SK-N-SH treated with all-trans-retinoic acid at 6 μM for 48 hours (cell line): ENCODE data around the gene TUBB6.

Experiments used
- ARNTL ChIP-seq: fragments of 450-650 bp; formaldehyde crosslinking; IDR thresholded peaks from 2 replicates; pipeline ENCODE4 v1.5.0; 2020; ENCODE audit warnings: low read depth, mild to moderate bottlenecking, moderate library complexity, borderline replicate concordance
- BACH2 ChIP-seq: fragments of 250-450 bp; sonication (Bioruptor Pico); IDR thresholded peaks from 2 replicates; pipeline ENCODE4 v1.9.0; 2021; ENCODE audit warnings: mild to moderate bottlenecking, borderline replicate concordance
- CSDC2 ChIP-seq: fragments of 250-450 bp; sonication (Bioruptor Pico); IDR thresholded peaks from 2 replicates; pipeline ENCODE4 v1.5.0; 2020; ENCODE audit warnings: mild to moderate bottlenecking, moderate library complexity
- ESRRG ChIP-seq: fragments of 250-450 bp; sonication (Bioruptor Pico); IDR thresholded peaks from 2 replicates; pipeline ENCODE4 v1.6.1; 2021; ENCODE audit warnings: mild to moderate bottlenecking
- GLIS3 ChIP-seq: fragments of 250-450 bp; sonication (Bioruptor Pico); IDR thresholded peaks from 2 replicates; pipeline ENCODE4 v1.5.0; 2020; ENCODE audit warnings: mild to moderate bottlenecking, moderate library complexity
- PATZ1 ChIP-seq: fragments of 250-450 bp; sonication (Bioruptor Pico); IDR thresholded peaks from 2 replicates; pipeline ENCODE4 v1.8.0; 2020; ENCODE audit warnings: mild to moderate bottlenecking, moderate library complexity, borderline replicate concordance
- PPARA ChIP-seq: fragments of 250-450 bp; sonication (Bioruptor Pico); IDR thresholded peaks from 2 replicates; pipeline ENCODE4 v1.5.0; 2020; ENCODE audit warnings: mild to moderate bottlenecking, borderline replicate concordance
- RARB ChIP-seq: fragments of 250-450 bp; sonication (Bioruptor Pico); IDR thresholded peaks from 2 replicates; pipeline ENCODE4 v1.8.0; 2021; ENCODE audit warnings: mild to moderate bottlenecking, moderate library complexity
- TCF4 ChIP-seq: fragments of 250-450 bp; sonication (Bioruptor Pico); IDR thresholded peaks from 2 replicates; pipeline ENCODE4 v1.8.0; 2021; ENCODE audit warnings: mild to moderate bottlenecking, moderate library complexity, borderline replicate concordance
- TOX ChIP-seq: fragments of 250-450 bp; sonication (Bioruptor Pico); IDR thresholded peaks from 2 replicates; pipeline ENCODE4 v1.8.0; 2021; ENCODE audit warnings: mild to moderate bottlenecking, moderate library complexity, borderline replicate concordance
- ZFP3 ChIP-seq: fragments of 250-450 bp; sonication (Bioruptor Pico); IDR thresholded peaks from 2 replicates; pipeline ENCODE4 v1.5.0; 2020; ENCODE audit warnings: mild to moderate bottlenecking, moderate library complexity
- ZFP30 ChIP-seq: fragments of 450-650 bp; formaldehyde crosslinking; IDR thresholded peaks from 2 replicates; pipeline ENCODE4 v1.5.0; 2022; ENCODE audit warnings: mild to moderate bottlenecking, moderate library complexity
- TF ChIP-seq, protein P1 (sequence below): fragments of 250-450 bp; sonication (Bioruptor Pico); IDR thresholded peaks from 2 replicates; pipeline ENCODE4 v1.5.1; 2021; ENCODE audit warnings: mild to moderate bottlenecking, moderate library complexity
- TF ChIP-seq, protein P2 (sequence below): fragments of 250-450 bp; sonication (Bioruptor Pico); IDR thresholded peaks from 2 replicates; pipeline ENCODE4 v1.5.1; 2020; ENCODE audit warnings: low read depth, mild to moderate bottlenecking, moderate library complexity

DNA sequence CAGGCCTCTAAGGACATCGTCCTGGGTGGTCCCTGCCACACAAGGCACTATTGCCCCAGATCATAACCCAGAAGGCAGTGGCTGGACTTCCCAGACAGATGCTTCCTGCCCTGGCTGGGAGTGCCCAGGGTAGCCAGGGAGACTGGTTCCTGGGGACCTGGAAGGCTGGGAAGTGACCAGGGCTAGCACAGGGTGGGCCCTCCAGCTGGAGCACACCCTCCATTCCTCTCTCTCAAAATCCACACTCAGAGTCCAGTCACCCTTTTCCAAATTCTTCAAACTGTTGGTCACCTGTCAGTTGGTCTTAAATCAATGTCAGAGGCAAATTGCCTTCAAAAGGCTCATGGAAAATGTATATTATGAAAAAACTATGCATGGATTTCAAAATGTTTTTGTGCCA, 11.6 kb upstream of the TUBB6 start:
- TF ChIP-seq RARB (CRISPR knock-in tag) (no peak), PATZ1 (no peak), GLIS3 (CRISPR knock-in tag) (no peak), ZFP3 (CRISPR knock-in tag) (no peak), CSDC2 (no peak), BACH2 (CRISPR knock-in tag) (no peak), PPARA (CRISPR knock-in tag) (no peak), ZFP30 (CRISPR knock-in tag) (no peak), TOX (CRISPR knock-in tag) (no peak), TCF4 (CRISPR knock-in tag) (no peak), ARNTL (no peak), ESRRG (CRISPR knock-in tag) (no peak)
- TF ChIP-seq, protein P1, sequence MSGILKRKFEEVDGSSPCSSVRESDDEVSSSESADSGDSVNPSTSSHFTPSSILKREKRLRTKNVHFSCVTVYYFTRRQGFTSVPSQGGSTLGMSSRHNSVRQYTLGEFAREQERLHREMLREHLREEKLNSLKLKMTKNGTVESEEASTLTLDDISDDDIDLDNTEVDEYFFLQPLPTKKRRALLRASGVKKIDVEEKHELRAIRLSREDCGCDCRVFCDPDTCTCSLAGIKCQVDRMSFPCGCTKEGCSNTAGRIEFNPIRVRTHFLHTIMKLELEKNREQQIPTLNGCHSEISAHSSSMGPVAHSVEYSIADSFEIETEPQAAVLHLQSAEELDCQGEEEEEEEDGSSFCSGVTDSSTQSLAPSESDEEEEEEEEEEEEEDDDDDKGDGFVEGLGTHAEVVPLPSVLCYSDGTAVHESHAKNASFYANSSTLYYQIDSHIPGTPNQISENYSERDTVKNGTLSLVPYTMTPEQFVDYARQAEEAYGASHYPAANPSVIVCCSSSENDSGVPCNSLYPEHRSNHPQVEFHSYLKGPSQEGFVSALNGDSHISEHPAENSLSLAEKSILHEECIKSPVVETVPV (CRISPR knock-in tag) = no peak
- TF ChIP-seq, protein P2, sequence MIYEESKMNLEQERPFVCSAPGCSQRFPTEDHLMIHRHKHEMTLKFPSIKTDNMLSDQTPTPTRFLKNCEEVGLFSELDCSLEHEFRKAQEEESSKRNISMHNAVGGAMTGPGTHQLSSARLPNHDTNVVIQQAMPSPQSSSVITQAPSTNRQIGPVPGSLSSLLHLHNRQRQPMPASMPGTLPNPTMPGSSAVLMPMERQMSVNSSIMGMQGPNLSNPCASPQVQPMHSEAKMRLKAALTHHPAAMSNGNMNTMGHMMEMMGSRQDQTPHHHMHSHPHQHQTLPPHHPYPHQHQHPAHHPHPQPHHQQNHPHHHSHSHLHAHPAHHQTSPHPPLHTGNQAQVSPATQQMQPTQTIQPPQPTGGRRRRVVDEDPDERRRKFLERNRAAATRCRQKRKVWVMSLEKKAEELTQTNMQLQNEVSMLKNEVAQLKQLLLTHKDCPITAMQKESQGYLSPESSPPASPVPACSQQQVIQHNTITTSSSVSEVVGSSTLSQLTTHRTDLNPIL (CRISPR knock-in tag) = no peak
